H9 (cell line): Measurements from ENCODE around the gene IRF2BPL. TPM values are rescaled to one million over a fixed set of nuclear protein-coding genes. Genes with fewer than 3 reads are reported as not detected.

ENCODE experiments used
- DNase-seq: peaks from one replicate; pipeline ENCODE4 v3.0.0-alpha.2; 2017
- H2AFZ ChIP-seq: one replicate; pipeline ENCODE4 v1.6.1; 2013; ENCODE audit warnings: mild to moderate bottlenecking, low read length, control low read depth, moderate library complexity
- H2AK5ac ChIP-seq: 2 replicates; pipeline ENCODE4 v1.6.1; 2013; ENCODE audit warnings: low read length, control low read depth, mixed read lengths; ENCODE audit not compliant: insufficient read length
- H2BK120ac ChIP-seq: one replicate; pipeline ENCODE4 v1.6.1; 2013; ENCODE audit warnings: low read depth, mild to moderate bottlenecking, low read length, control low read depth, inconsistent platforms; ENCODE audit not compliant: poor library complexity, severe bottlenecking
- H2BK12ac ChIP-seq: 2 replicates; pipeline ENCODE4 v1.6.1; 2013; ENCODE audit warnings: low read length, control low read depth, mixed read lengths, low read depth; ENCODE audit not compliant: insufficient read length
- H2BK15ac ChIP-seq: 2 replicates; pipeline ENCODE4 v1.6.1; 2013; ENCODE audit warnings: low read depth, low read length, control low read depth
- H2BK20ac ChIP-seq: one replicate; pipeline ENCODE4 v1.6.1; 2013; ENCODE audit warnings: low read depth, mild to moderate bottlenecking, low read length, control low read depth, inconsistent platforms; ENCODE audit not compliant: poor library complexity, severe bottlenecking
- H2BK5ac ChIP-seq: 2 replicates; pipeline ENCODE4 v1.6.1; 2013; ENCODE audit warnings: low read length, control low read depth, mixed read lengths; ENCODE audit not compliant: insufficient read length
- H3K14ac ChIP-seq: 2 replicates; pipeline ENCODE4 v1.6.1; 2013; ENCODE audit warnings: low read length, control low read depth; ENCODE audit not compliant: insufficient read depth
- H3K18ac ChIP-seq: 2 replicates; pipeline ENCODE4 v1.6.1; 2013; ENCODE audit warnings: low read depth, mild to moderate bottlenecking, mixed read lengths, low read length, control low read depth; ENCODE audit not compliant: insufficient read length
- H3K23ac ChIP-seq: 2 replicates; pipeline ENCODE4 v1.6.1; 2013; ENCODE audit warnings: low read length, control low read depth, mixed read lengths, low read depth; ENCODE audit not compliant: insufficient read length
- H3K23me2 ChIP-seq: 2 replicates; pipeline ENCODE4 v1.6.1; 2013; ENCODE audit warnings: low read depth, mild to moderate bottlenecking, mixed read lengths, low read length, control low read depth; ENCODE audit not compliant: insufficient read length, poor library complexity, severe bottlenecking
- H3K27ac ChIP-seq: 2 replicates; pipeline ENCODE4 v1.5.1; 2013; ENCODE audit warnings: low read length, control low read depth, mixed read lengths, low read depth; ENCODE audit not compliant: insufficient read length
- H3K27me3 ChIP-seq: 2 replicates; pipeline ENCODE4 v1.6.1; 2013; ENCODE audit warnings: low read length, control low read depth, inconsistent platforms; ENCODE audit not compliant: insufficient read depth
- H3K4ac ChIP-seq: 2 replicates; pipeline ENCODE4 v1.6.1; 2013; ENCODE audit warnings: low read depth, mild to moderate bottlenecking, control low read depth, inconsistent platforms, low read length, moderate library complexity
- H3K4me1 ChIP-seq: 2 replicates; pipeline ENCODE4 v1.6.1; 2013; ENCODE audit warnings: low read length, control low read depth, inconsistent platforms; ENCODE audit not compliant: insufficient read depth
- H3K4me2 ChIP-seq: 2 replicates; pipeline ENCODE4 v1.6.1; 2013; ENCODE audit warnings: low read length, control low read depth, mixed read lengths; ENCODE audit not compliant: insufficient read length, insufficient read depth
- H3K56ac ChIP-seq: 2 replicates; pipeline ENCODE4 v1.6.1; 2013; ENCODE audit warnings: low read depth, mild to moderate bottlenecking, mixed read lengths, low read length, control low read depth; ENCODE audit not compliant: insufficient read length
- H3K79me1 ChIP-seq: 2 replicates; pipeline ENCODE4 v1.6.1; 2013; ENCODE audit warnings: low read depth, mild to moderate bottlenecking, moderate library complexity, low read length, control low read depth, inconsistent platforms; ENCODE audit not compliant: insufficient read depth, poor library complexity, severe bottlenecking
- H3K79me2 ChIP-seq: 2 replicates; pipeline ENCODE4 v1.6.1; 2013; ENCODE audit warnings: low read length, control low read depth, inconsistent platforms; ENCODE audit not compliant: insufficient read depth
- H3K9ac ChIP-seq: 2 replicates; pipeline ENCODE4 v1.6.1; 2013; ENCODE audit warnings: low read length, control low read depth, mixed read lengths; ENCODE audit not compliant: insufficient read length; ENCODE audit errors: extremely low read depth
- H3K9me3 ChIP-seq: one replicate; pipeline ENCODE4 v1.6.1; 2013; ENCODE audit warnings: low read depth, low read length, inconsistent platforms; ENCODE audit not compliant: control insufficient read depth
- H3T11ph ChIP-seq: one replicate; pipeline ENCODE4 v1.6.1; 2013; ENCODE audit warnings: mild to moderate bottlenecking, low read length, control low read depth, inconsistent platforms
- H4K20me1 ChIP-seq: one replicate; pipeline ENCODE4 v1.6.1; 2013; ENCODE audit not compliant: control insufficient read depth, insufficient read length, insufficient read depth
- H4K5ac ChIP-seq: 2 replicates; pipeline ENCODE4 v1.6.1; 2013; ENCODE audit warnings: low read depth, mild to moderate bottlenecking, mixed read lengths, low read length, control low read depth; ENCODE audit not compliant: insufficient read length
- H4K8ac ChIP-seq: replicated peaks from 2 replicates; pipeline ENCODE4 v1.6.1; 2013; ENCODE audit warnings: low read length, control low read depth, mixed read lengths, low read depth; ENCODE audit not compliant: insufficient read length
- H4K91ac ChIP-seq: 2 replicates; pipeline ENCODE4 v1.6.1; 2013; ENCODE audit warnings: low read depth, mild to moderate bottlenecking, moderate library complexity, mixed read lengths, low read length, control low read depth; ENCODE audit not compliant: insufficient read length
- H3K27ac Mint-ChIP-seq, 3 experiments: 2 replicates in 2 of 3; 3 replicates in 1 of 3; pipeline ENCODE4 v1.8.0; 2020 to 2021; ENCODE audit warnings: mixed read lengths in 3 of 3, mild to moderate bottlenecking in 1 of 3, moderate library complexity in 1 of 3
- H3K27me3 Mint-ChIP-seq: 2 replicates; pipeline ENCODE4 v1.8.0; 2021; ENCODE audit warnings: low read depth, mild to moderate bottlenecking, moderate library complexity, mixed read lengths
- H3K36me3 Mint-ChIP-seq, 3 experiments: 2 replicates in 2 of 3; 3 replicates in 1 of 3; pipeline ENCODE4 v1.8.0; 2020 to 2021; ENCODE audit warnings: low read depth in 3 of 3, mixed read lengths in 3 of 3; ENCODE audit not compliant: insufficient read depth in 1 of 3
- H3K4me1 Mint-ChIP-seq, 2 experiments: 2 replicates each; pipeline ENCODE4 v1.8.0; 2020; ENCODE audit warnings: mixed read lengths in 2 of 2
- H3K4me3 Mint-ChIP-seq, 2 experiments: 2 replicates in 1 of 2; 3 replicates in 1 of 2; pipeline ENCODE4 v1.8.0; 2020 to 2021; ENCODE audit warnings: mild to moderate bottlenecking in 2 of 2, mixed read lengths in 2 of 2, moderate library complexity in 1 of 2
- H3K9me3 Mint-ChIP-seq, 2 experiments: 2 replicates in 1 of 2; 3 replicates in 1 of 2; pipeline ENCODE4 v1.8.0; 2020; ENCODE audit warnings: mild to moderate bottlenecking in 2 of 2, mixed read lengths in 2 of 2, moderate library complexity in 1 of 2
- CTCF ChIP-seq: fragments of 200-600 bp; sonication (generic); conservative IDR thresholded peaks from 3 replicates; pipeline ENCODE4 v1.8.0; 2021; ENCODE audit warnings: antibody characterized with exemption, mild to moderate bottlenecking
- WGBS: extraction: QIAGEN DNeasy Blood & Tissue Kit; methylation state at CpG from one replicate; pipeline ENCODE4 v1.1.7; 2013; ENCODE audit warnings: missing lambda C conversion rate, low lambda C conversion rate, mixed read lengths; ENCODE audit not compliant: insufficient read length; ENCODE audit errors: extremely low coverage; 5-methylcytosine and 5-hydroxymethylcytosine counted together
- total RNA-seq: library from RNA; stranded (reverse); gene quantifications from 2 replicates; pipeline ENCODE4 v1.2.1, GENCODE V29; 2021

IRF2BPL gene
- total RNA-seq, 1 experiment from 2014 or later, result 59.0 TPM

- Histone ChIP-seq H2BK12ac (no peak overlapping the region), H4K8ac (no peak overlapping the region), H3K9ac (no peak overlapping the region), H3K23me2 (no peaks in the 10 kb centered on the region), H3K79me2 (no peaks in the 10 kb centered on the region), H3K79me1 (no peaks in the 10 kb centered on the region), H3K4ac (no peak overlapping the region), H3T11ph (no peak overlapping the region), H2BK20ac (no peak overlapping the region), H3K56ac (no peak overlapping the region), H4K91ac (no peak overlapping the region), H2AFZ (no peak overlapping the region), H4K5ac (no peak overlapping the region), H3K4me2 (no peak overlapping the region), H2BK15ac (no peak overlapping the region), H2BK5ac (no peak overlapping the region), H3K18ac (no peak overlapping the region), H3K4me1 (peaks cover 3% of the 10 kb centered on the region; the same call in 1 of the 2 replicates), H3K9me3 (no peaks in the 10 kb centered on the region), H2BK120ac (no peak overlapping the region), H2AK5ac (no peak overlapping the region), H3K27me3 (no peaks in the 10 kb centered on the region), H3K27ac (no peak overlapping the region), H3K23ac (no peak overlapping the region), H3K14ac (no peak overlapping the region), H4K20me1 (no peaks in the 10 kb centered on the region)
- H3K27me3 Mint-ChIP-seq, result peaks cover 1% of the 10 kb centered on the region; the same call in 1 of the 2 replicates
- H3K27ac Mint-ChIP-seq, result no peak overlapping the region
- 0 out of 7 replicates have a peak, but pooled peaks cover 0 to 4% (median 3%) of the 10 kb centered on the region in 3 experiments for H3K36me3 Mint-ChIP-seq
- DNase-seq, result no peak
- no peak overlapping the region for H3K4me3 Mint-ChIP-seq
- H3K4me1 Mint-ChIP-seq, result peaks cover 20 to 25% of the 10 kb centered on the region in 2 experiments
- peaks cover 0 to 3% of the 10 kb centered on the region in 2 experiments; a peak in 3 of 5 replicates for H3K9me3 Mint-ChIP-seq
- TF ChIP-seq CTCF, result no peak
- no CpG with 5 or more reads among the region's 7 CpGs for WGBS
These were observed 41.0 kb upstream of the IRF2BPL start for GRCh38 chr14:77069551-77069950.
